Measurements from ENCODE around the gene BDNF.

DNA sequence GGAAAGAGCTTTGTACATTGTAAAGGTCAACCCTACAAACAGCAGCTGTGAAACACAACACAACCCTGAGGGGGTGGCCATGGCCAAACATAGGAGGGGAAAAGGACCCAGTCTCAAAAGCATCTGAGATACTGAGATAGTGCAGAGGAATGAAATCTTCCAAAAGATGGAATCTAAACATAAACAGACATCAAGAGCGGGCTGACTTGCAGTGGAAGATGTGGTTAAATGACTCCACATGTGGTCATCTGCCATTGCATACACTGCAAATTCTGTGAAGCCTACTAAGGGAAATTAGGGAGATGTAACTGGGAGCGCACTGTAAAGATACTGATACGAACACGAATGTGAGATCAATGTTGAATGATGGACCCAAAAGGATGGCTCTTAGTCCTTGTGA lies 22.0 kb downstream of the BDNF start:
- TF ChIP-seq CTCF (conservative IDR thresholded peaks at IDR 0.05): no peak
- TF ChIP-seq EZH2 (IDR thresholded peaks at IDR 0.05; ENCODE audit: low read depth): no peak

All from PC-9 (cell line).